ENCODE results near the gene DNM3. TPM values are rescaled to one million over a fixed set of nuclear protein-coding genes. Genes with fewer than 3 reads are reported as not detected.

Gene DNM3
- total RNA-seq, 1 donor from 2014 or later = 2.6 TPM

GRCh38 chr1:172162236-172162635 lies 320.9 kb downstream of the DNM3 start:
- H3K27me3 ChIP-seq (ENCODE audit: control insufficient read depth in 3 of 3, insufficient read depth in 3 of 3, low read length in 3 of 3) = no peaks in the 10 kb centered on the region
- H3K36me3 ChIP-seq (ENCODE audit: control insufficient read depth in 3 of 3, insufficient read depth in 3 of 3, low read length in 3 of 3) = no peaks in the 10 kb centered on the region
- no peak overlapping the region for H3K27ac ChIP-seq (ENCODE audit: low read depth, low read length)
- H3K4me3 ChIP-seq (ENCODE audit: low read length in 3 of 3) = no peak overlapping the region
- H3K9ac ChIP-seq (ENCODE audit: low read depth in 1 of 3, low read length in 3 of 3) = no peak overlapping the region
- H3K9me3 ChIP-seq (ENCODE audit: control insufficient read depth in 3 of 3, low read length in 3 of 3) = no peaks in the 10 kb centered on the region
- H3K4me1 ChIP-seq (ENCODE audit: control insufficient read depth in 3 of 3, insufficient read depth in 3 of 3, low read length in 3 of 3) = no peaks in the 10 kb centered on the region

- Histone ChIP-seq H3K4me1 (ENCODE audit: control insufficient read depth in 3 of 3, insufficient read depth in 3 of 3, low read length in 3 of 3) (no peaks in the 10 kb centered on the region), H3K9me3 (ENCODE audit: control insufficient read depth in 3 of 3, low read length in 3 of 3) (no peaks in the 10 kb centered on the region), H3K4me3 (ENCODE audit: low read length in 3 of 3) (no peak overlapping the region), H3K36me3 (ENCODE audit: control insufficient read depth in 3 of 3, insufficient read depth in 3 of 3, low read length in 3 of 3) (no peaks in the 10 kb centered on the region), H3K9ac (ENCODE audit: low read depth in 1 of 3, low read length in 3 of 3) (no peak overlapping the region), H3K27me3 (ENCODE audit: control insufficient read depth in 3 of 3, insufficient read depth in 3 of 3, low read length in 3 of 3) (no peaks in the 10 kb centered on the region), H3K27ac (ENCODE audit: low read depth, low read length) (no peak overlapping the region)
These were observed 322.4 kb downstream of the DNM3 start for GRCh38 chr1:172163498-172164215.

- no peaks in the 10 kb centered on the region for H3K4me1 ChIP-seq (ENCODE audit: control insufficient read depth in 3 of 3, insufficient read depth in 3 of 3, low read length in 3 of 3)
- no peaks in the 10 kb centered on the region for H3K9me3 ChIP-seq (ENCODE audit: control insufficient read depth in 3 of 3, low read length in 3 of 3)
- H3K4me3 ChIP-seq (ENCODE audit: low read length in 3 of 3) = no peak overlapping the region
- H3K27me3 ChIP-seq (ENCODE audit: control insufficient read depth in 3 of 3, insufficient read depth in 3 of 3, low read length in 3 of 3) = no peaks in the 10 kb centered on the region
- H3K9ac ChIP-seq (ENCODE audit: low read depth in 1 of 3, low read length in 3 of 3) = no peak overlapping the region
- H3K27ac ChIP-seq (ENCODE audit: low read depth, low read length) = no peak overlapping the region
- H3K36me3 ChIP-seq (ENCODE audit: control insufficient read depth in 3 of 3, insufficient read depth in 3 of 3, low read length in 3 of 3) = no peaks in the 10 kb centered on the region
These were observed 324.1 kb downstream of the DNM3 start for GRCh38 chr1:172165403-172165802.

GRCh38 chr1:172167796-172168596 lies 326.7 kb downstream of the DNM3 start:
- no peaks in the 10 kb centered on the region for H3K9me3 ChIP-seq (ENCODE audit: control insufficient read depth in 3 of 3, low read length in 3 of 3)
- no peaks in the 10 kb centered on the region for H3K4me1 ChIP-seq (ENCODE audit: control insufficient read depth in 3 of 3, insufficient read depth in 3 of 3, low read length in 3 of 3)
- no peak overlapping the region for H3K9ac ChIP-seq (ENCODE audit: low read depth in 1 of 3, low read length in 3 of 3)
- no peak overlapping the region for H3K4me3 ChIP-seq (ENCODE audit: low read length in 3 of 3)
- H3K27me3 ChIP-seq (ENCODE audit: control insufficient read depth in 3 of 3, insufficient read depth in 3 of 3, low read length in 3 of 3) = no peaks in the 10 kb centered on the region
- H3K36me3 ChIP-seq (ENCODE audit: control insufficient read depth in 3 of 3, insufficient read depth in 3 of 3, low read length in 3 of 3) = no peaks in the 10 kb centered on the region
- no peak overlapping the region for H3K27ac ChIP-seq (ENCODE audit: low read depth, low read length)

GRCh38 chr1:172168597-172168872 lies 327.2 kb downstream of the DNM3 start:
- Histone ChIP-seq H3K27ac (ENCODE audit: low read depth, low read length) (no peak overlapping the region), H3K4me1 (ENCODE audit: control insufficient read depth in 3 of 3, insufficient read depth in 3 of 3, low read length in 3 of 3) (no peaks in the 10 kb centered on the region), H3K36me3 (ENCODE audit: control insufficient read depth in 3 of 3, insufficient read depth in 3 of 3, low read length in 3 of 3) (no peaks in the 10 kb centered on the region), H3K9ac (ENCODE audit: low read depth in 1 of 3, low read length in 3 of 3) (no peak overlapping the region), H3K27me3 (ENCODE audit: control insufficient read depth in 3 of 3, insufficient read depth in 3 of 3, low read length in 3 of 3) (no peaks in the 10 kb centered on the region), H3K4me3 (ENCODE audit: low read length in 3 of 3) (no peak overlapping the region), H3K9me3 (ENCODE audit: control insufficient read depth in 3 of 3, low read length in 3 of 3) (no peaks in the 10 kb centered on the region)

- Histone ChIP-seq H3K4me1 (ENCODE audit: control insufficient read depth in 3 of 3, insufficient read depth in 3 of 3, low read length in 3 of 3) (no peaks in the 10 kb centered on the region), H3K9me3 (ENCODE audit: control insufficient read depth in 3 of 3, low read length in 3 of 3) (no peaks in the 10 kb centered on the region), H3K27ac (ENCODE audit: low read depth, low read length) (no peak overlapping the region), H3K9ac (ENCODE audit: low read depth in 1 of 3, low read length in 3 of 3) (no peak overlapping the region), H3K27me3 (ENCODE audit: control insufficient read depth in 3 of 3, insufficient read depth in 3 of 3, low read length in 3 of 3) (no peaks in the 10 kb centered on the region), H3K4me3 (ENCODE audit: low read length in 3 of 3) (no peak overlapping the region), H3K36me3 (ENCODE audit: control insufficient read depth in 3 of 3, insufficient read depth in 3 of 3, low read length in 3 of 3) (no peaks in the 10 kb centered on the region)
These were observed 328.5 kb downstream of the DNM3 start for GRCh38 chr1:172169836-172170235.

- no peaks in the 10 kb centered on the region for H3K9me3 ChIP-seq (ENCODE audit: control insufficient read depth in 3 of 3, low read length in 3 of 3)
- H3K9ac ChIP-seq (ENCODE audit: low read depth in 1 of 3, low read length in 3 of 3) = no peak overlapping the region
- no peak overlapping the region for H3K27ac ChIP-seq (ENCODE audit: low read depth, low read length)
- H3K4me3 ChIP-seq (ENCODE audit: low read length in 3 of 3) = no peak overlapping the region
- no peaks in the 10 kb centered on the region for H3K4me1 ChIP-seq (ENCODE audit: control insufficient read depth in 3 of 3, insufficient read depth in 3 of 3, low read length in 3 of 3)
- H3K27me3 ChIP-seq (ENCODE audit: control insufficient read depth in 3 of 3, insufficient read depth in 3 of 3, low read length in 3 of 3) = no peaks in the 10 kb centered on the region
- no peaks in the 10 kb centered on the region for H3K36me3 ChIP-seq (ENCODE audit: control insufficient read depth in 3 of 3, insufficient read depth in 3 of 3, low read length in 3 of 3)
These were observed 331.1 kb downstream of the DNM3 start for GRCh38 chr1:172172352-172172831.

GRCh38 chr1:172176206-172176605 lies 334.9 kb downstream of the DNM3 start:
- H3K9me3 ChIP-seq (ENCODE audit: control insufficient read depth in 3 of 3, low read length in 3 of 3) = no peaks in the 10 kb centered on the region
- no peaks in the 10 kb centered on the region for H3K36me3 ChIP-seq (ENCODE audit: control insufficient read depth in 3 of 3, insufficient read depth in 3 of 3, low read length in 3 of 3)
- H3K27me3 ChIP-seq (ENCODE audit: control insufficient read depth in 3 of 3, insufficient read depth in 3 of 3, low read length in 3 of 3) = no peaks in the 10 kb centered on the region
- peaks cover 0 to 2% (median 0%) of the 10 kb centered on the region in 3 donors for H3K4me1 ChIP-seq (ENCODE audit: control insufficient read depth in 3 of 3, insufficient read depth in 3 of 3, low read length in 3 of 3)
- H3K4me3 ChIP-seq (ENCODE audit: low read length in 3 of 3) = no peak overlapping the region
- no peak overlapping the region for H3K9ac ChIP-seq (ENCODE audit: low read depth in 1 of 3, low read length in 3 of 3)
- H3K27ac ChIP-seq (ENCODE audit: low read depth, low read length) = no peak overlapping the region

GRCh38 chr1:172177849-172178248 lies 336.6 kb downstream of the DNM3 start:
- Histone ChIP-seq H3K4me1 (ENCODE audit: control insufficient read depth in 3 of 3, insufficient read depth in 3 of 3, low read length in 3 of 3) (peaks cover 0 to 4% (median 0%) of the 10 kb centered on the region in 3 donors), H3K36me3 (ENCODE audit: control insufficient read depth in 3 of 3, insufficient read depth in 3 of 3, low read length in 3 of 3) (no peaks in the 10 kb centered on the region), H3K9me3 (ENCODE audit: control insufficient read depth in 3 of 3, low read length in 3 of 3) (no peaks in the 10 kb centered on the region), H3K4me3 (ENCODE audit: low read length in 3 of 3) (no peak overlapping the region), H3K9ac (ENCODE audit: low read depth in 1 of 3, low read length in 3 of 3) (no peak overlapping the region), H3K27me3 (ENCODE audit: control insufficient read depth in 3 of 3, insufficient read depth in 3 of 3, low read length in 3 of 3) (no peaks in the 10 kb centered on the region), H3K27ac (ENCODE audit: low read depth, low read length) (no peak overlapping the region)

GRCh38 chr1:172178886-172179285 lies 337.6 kb downstream of the DNM3 start:
- Histone ChIP-seq H3K27me3 (ENCODE audit: control insufficient read depth in 3 of 3, insufficient read depth in 3 of 3, low read length in 3 of 3) (no peaks in the 10 kb centered on the region), H3K36me3 (ENCODE audit: control insufficient read depth in 3 of 3, insufficient read depth in 3 of 3, low read length in 3 of 3) (no peaks in the 10 kb centered on the region), H3K27ac (ENCODE audit: low read depth, low read length) (no peak overlapping the region), H3K9me3 (ENCODE audit: control insufficient read depth in 3 of 3, low read length in 3 of 3) (no peaks in the 10 kb centered on the region), H3K4me1 (ENCODE audit: control insufficient read depth in 3 of 3, insufficient read depth in 3 of 3, low read length in 3 of 3) (peaks cover 0 to 4% (median 0%) of the 10 kb centered on the region in 3 donors), H3K9ac (ENCODE audit: low read depth in 1 of 3, low read length in 3 of 3) (no peak overlapping the region), H3K4me3 (ENCODE audit: low read length in 3 of 3) (no peak overlapping the region)
